ENCODE results near the gene RSPO4.

RSPO4 gene

DNA sequence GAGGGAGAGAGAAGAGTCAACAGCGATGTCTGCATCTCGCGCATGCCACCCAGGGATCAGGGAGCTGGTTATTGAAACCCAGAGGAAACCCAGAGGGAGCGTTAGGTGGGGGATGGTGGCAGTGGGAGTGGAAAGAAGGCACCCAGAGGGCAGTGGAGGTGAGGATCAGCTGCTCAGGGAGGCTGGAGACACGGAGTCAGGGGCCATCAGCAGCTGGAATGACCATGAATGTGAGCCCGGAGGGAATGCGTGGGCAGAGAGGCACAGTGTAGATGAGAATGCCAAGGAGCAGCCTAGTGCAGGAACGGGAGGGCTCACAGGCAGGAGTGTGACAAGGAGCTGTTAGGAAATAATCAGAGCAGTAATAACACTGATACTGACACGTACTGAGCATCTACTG lies 36.2 kb downstream of the RSPO4 start:
- in situ Hi-C loops (cut with HindIII; ENCODE audit: low pct_ligation_motif_present, low sequenced_read_pairs) = no loop called here
- H3K27ac ChIP-seq = no peak overlapping the region
- H3K27me3 ChIP-seq (replicated peaks) = no peaks in the 10 kb centered on the region
- no peak overlapping the region for H3K4me3 ChIP-seq (ENCODE audit: low read depth, low read length)
- no peak for DNase-seq
- no peaks in the 10 kb centered on the region for H3K36me3 ChIP-seq (replicated peaks)
- TF ChIP-seq, protein P1, sequence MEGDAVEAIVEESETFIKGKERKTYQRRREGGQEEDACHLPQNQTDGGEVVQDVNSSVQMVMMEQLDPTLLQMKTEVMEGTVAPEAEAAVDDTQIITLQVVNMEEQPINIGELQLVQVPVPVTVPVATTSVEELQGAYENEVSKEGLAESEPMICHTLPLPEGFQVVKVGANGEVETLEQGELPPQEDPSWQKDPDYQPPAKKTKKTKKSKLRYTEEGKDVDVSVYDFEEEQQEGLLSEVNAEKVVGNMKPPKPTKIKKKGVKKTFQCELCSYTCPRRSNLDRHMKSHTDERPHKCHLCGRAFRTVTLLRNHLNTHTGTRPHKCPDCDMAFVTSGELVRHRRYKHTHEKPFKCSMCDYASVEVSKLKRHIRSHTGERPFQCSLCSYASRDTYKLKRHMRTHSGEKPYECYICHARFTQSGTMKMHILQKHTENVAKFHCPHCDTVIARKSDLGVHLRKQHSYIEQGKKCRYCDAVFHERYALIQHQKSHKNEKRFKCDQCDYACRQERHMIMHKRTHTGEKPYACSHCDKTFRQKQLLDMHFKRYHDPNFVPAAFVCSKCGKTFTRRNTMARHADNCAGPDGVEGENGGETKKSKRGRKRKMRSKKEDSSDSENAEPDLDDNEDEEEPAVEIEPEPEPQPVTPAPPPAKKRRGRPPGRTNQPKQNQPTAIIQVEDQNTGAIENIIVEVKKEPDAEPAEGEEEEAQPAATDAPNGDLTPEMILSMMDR (IDR thresholded peaks at IDR 0.05; ENCODE audit: low read depth, low read length, missing control alignments) = no peak

- in situ Hi-C loops (cut with HindIII; ENCODE audit: low pct_ligation_motif_present, low sequenced_read_pairs) = no loop called here
- TF ChIP-seq, protein P1 (IDR thresholded peaks at IDR 0.05; ENCODE audit: low read depth, low read length, missing control alignments) = no peak
- H3K36me3 ChIP-seq (replicated peaks) = no peaks in the 10 kb centered on the region
- no peak overlapping the region for H3K27ac ChIP-seq
- no peak for DNase-seq
- no peaks in the 10 kb centered on the region for H3K27me3 ChIP-seq (replicated peaks)
- H3K4me3 ChIP-seq (ENCODE audit: low read depth, low read length) = no peak overlapping the region
These were observed 38.3 kb downstream of the RSPO4 start for GRCh38 chr20:963795-964194.

DNA sequence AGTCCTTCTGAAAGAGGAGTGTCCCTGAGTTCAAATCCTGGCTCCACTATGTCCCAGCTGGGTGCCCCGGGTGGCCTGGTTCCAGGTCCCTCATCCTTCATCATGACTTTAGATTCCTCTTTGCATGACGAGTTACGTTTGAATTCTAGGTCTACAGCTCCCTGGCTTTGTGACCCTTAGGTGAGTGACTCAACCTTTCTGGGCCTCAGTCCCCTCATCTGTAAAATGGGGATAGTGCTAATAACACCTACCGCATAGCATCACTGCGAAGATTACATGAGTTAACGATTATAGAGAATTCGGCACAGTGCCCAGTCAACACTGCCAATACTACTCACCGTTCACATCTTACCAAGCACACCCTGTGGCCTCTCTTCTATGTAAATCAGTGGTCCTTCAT lies 39.4 kb downstream of the RSPO4 start:
- Histone ChIP-seq H3K36me3 (replicated peaks) (no peaks in the 10 kb centered on the region), H3K4me3 (ENCODE audit: low read depth, low read length) (no peak overlapping the region), H3K27me3 (replicated peaks) (no peaks in the 10 kb centered on the region), H3K27ac (no peak overlapping the region)
- DNase-seq = no peak
- in situ Hi-C loops (cut with HindIII; ENCODE audit: low pct_ligation_motif_present, low sequenced_read_pairs) = no loop called here
- TF ChIP-seq, protein P1 (IDR thresholded peaks at IDR 0.05; ENCODE audit: low read depth, low read length, missing control alignments) = no peak

DNA sequence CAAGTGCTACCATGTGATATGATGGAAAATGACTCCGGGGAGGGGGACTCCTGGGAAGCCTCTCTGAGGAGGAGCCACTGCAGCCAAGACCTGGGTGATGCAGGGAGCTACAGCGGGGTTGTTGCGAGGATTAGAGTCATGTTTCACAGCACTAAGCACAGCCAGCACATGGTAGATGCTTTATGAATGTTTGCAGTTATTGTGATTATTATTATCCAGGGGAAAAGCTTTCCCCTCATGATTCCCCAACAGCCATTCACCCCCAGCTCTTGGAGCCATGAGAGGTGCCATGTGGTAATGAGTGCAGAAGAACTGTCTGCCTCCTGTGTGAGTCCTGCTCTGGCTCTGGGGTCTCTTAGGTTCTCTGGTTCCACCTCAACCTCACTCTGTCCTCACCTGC lies 39.9 kb downstream of the RSPO4 start:
- no peak for DNase-seq
- Histone ChIP-seq H3K27me3 (replicated peaks) (no peaks in the 10 kb centered on the region), H3K36me3 (replicated peaks) (no peaks in the 10 kb centered on the region), H3K4me3 (ENCODE audit: low read depth, low read length) (no peak overlapping the region), H3K27ac (no peak overlapping the region)
- in situ Hi-C loops (cut with HindIII; ENCODE audit: low pct_ligation_motif_present, low sequenced_read_pairs) = no loop called here
- TF ChIP-seq, protein P1 (IDR thresholded peaks at IDR 0.05; ENCODE audit: low read depth, low read length, missing control alignments) = no peak

GRCh38 chr20:961768-962167 lies 40.3 kb downstream of the RSPO4 start:
- in situ Hi-C loops (cut with HindIII; ENCODE audit: low pct_ligation_motif_present, low sequenced_read_pairs) = no loop called here
- no peaks in the 10 kb centered on the region for H3K27me3 ChIP-seq (replicated peaks)
- no peak overlapping the region for H3K27ac ChIP-seq
- H3K4me3 ChIP-seq (ENCODE audit: low read depth, low read length) = no peak overlapping the region
- TF ChIP-seq, protein P1 (IDR thresholded peaks at IDR 0.05; ENCODE audit: low read depth, low read length, missing control alignments) = no peak
- DNase-seq = no peak
- no peaks in the 10 kb centered on the region for H3K36me3 ChIP-seq (replicated peaks)

DNA sequence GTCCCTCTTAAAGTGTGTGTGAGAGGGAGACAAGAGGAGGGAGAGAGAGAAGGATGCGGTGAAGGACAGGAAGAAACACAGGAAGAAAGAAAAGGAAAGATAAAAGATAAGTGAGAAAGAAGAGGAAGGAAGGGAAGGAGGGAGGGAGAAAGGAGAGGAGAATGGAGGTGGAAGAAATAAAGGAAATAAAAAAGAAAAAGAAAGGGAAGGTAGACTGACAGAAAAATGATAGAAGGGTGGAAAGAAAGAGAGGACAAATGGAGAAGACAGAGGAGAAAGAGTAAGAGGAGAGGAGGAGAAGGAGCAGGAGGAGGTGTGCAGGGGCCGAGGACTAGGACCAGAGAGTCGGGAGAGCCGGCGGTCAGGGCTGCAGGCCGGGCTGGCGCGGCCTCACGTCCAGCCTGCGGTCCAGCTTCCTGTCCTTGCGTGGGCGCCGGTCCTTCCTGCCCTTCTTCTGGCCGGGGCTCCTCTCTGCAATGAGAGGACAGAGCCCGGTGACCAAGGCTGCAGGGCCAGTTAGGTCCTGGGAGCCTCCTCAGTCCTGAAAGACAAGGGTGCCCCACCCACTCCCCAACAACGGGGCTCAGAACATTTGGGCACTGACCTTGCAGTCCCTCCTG lies 42.0 kb downstream of the RSPO4 start:
- no peak for DNase-seq
- no peak overlapping the region for H3K4me3 ChIP-seq (ENCODE audit: low read depth, low read length)
- TF ChIP-seq, protein P1 (IDR thresholded peaks at IDR 0.05; ENCODE audit: low read depth, low read length, missing control alignments) = no peak
- no peak overlapping the region for H3K27ac ChIP-seq
- no peaks in the 10 kb centered on the region for H3K36me3 ChIP-seq (replicated peaks)
- no peaks in the 10 kb centered on the region for H3K27me3 ChIP-seq (replicated peaks)
- in situ Hi-C loops (cut with HindIII; ENCODE audit: low pct_ligation_motif_present, low sequenced_read_pairs) = no loop called here
